ENCODE measurements around the gene DNAJB8. TPM values are rescaled to one million over a fixed set of nuclear protein-coding genes. Genes with fewer than 3 reads are reported as not detected.

DNAJB8 gene
- total and polyA plus RNA-seq, 9 of the 15 experiments (the other 6 are each of a cell fraction or from before 2014, with no cell fraction given) = not detected

GRCh38 chr3:128463354-128463753 is 3.3 kb downstream of the DNAJB8 start:
- DNase-seq (ENCODE audit: extremely low read depth in 1 of 4, low spot score in 3 of 4) (peak in 1 of 4 experiments; percentile 20), FAIRE-seq (no peak), ATAC-seq (no peak)
- no peak overlapping the region for H3K27ac ChIP-seq (ENCODE audit: extremely low read depth, low read depth, low read length)
- in situ Hi-C loops (cut with MboI) (no loop called here), intact Hi-C loops (cut with micrococcal nuclease) (no loop called here)
- H3K4me3 ChIP-seq = no peak overlapping the region
- no peak overlapping the region; a peak in 1 of 4 replicates for H3K9ac ChIP-seq (ENCODE audit: insufficient read depth in 1 of 2, low read depth in 2 of 2, low read length in 2 of 2)
- no peaks in the 10 kb centered on the region for H3K9me3 ChIP-seq (replicated peaks; ENCODE audit: control insufficient read depth, insufficient read depth, low read depth, low read length)
- no peak overlapping the region for H2AFZ ChIP-seq (ENCODE audit: low read depth, low read length)
- no peaks in the 10 kb centered on the region for H3K79me2 ChIP-seq (ENCODE audit: control insufficient read depth, insufficient read depth, low read length)
- ChIA-PET CTCF (ENCODE audit: low intra/inter-chr PET ratio) (no interaction called here), POLR2A (interaction anchor here (1.1 to 2.8 kb wide), 2 partner anchors 9 to 17 kb away, joined by 4 to 20 read pairs; no protein-coding TSS in a partner anchor)
- 52% methylated on average over 9 of the region's 11 CpGs for WGBS (ENCODE audit: insufficient coverage, low coverage, missing lambda C conversion rate)
- TF ChIP-seq CBFB (CRISPR knock-in tag; IDR thresholded peaks at IDR 0.05) (no peak), ZBTB43 (CRISPR knock-in tag; IDR thresholded peaks at IDR 0.05) (no peak), ZNF695 (CRISPR knock-in tag; IDR thresholded peaks at IDR 0.05) (no peak), NCOA2 (IDR thresholded peaks at IDR 0.05; ENCODE audit: partially characterized antibody in 2 of 2) (no peak), ZNF584 (CRISPR knock-in tag; IDR thresholded peaks at IDR 0.05; ENCODE audit: low read depth) (no peak), FUS (optimal IDR thresholded peaks at IDR 0.05; ENCODE audit: low read depth, low read length) (no peak), ZNF253 (CRISPR knock-in tag; conservative IDR thresholded peaks at IDR 0.05) (no peak), MEF2A (IDR thresholded peaks at IDR 0.05; ENCODE audit: control insufficient read depth, low read depth, low read length) (no peak), DNMT1 (IDR thresholded peaks at IDR 0.05) (no peak), PRMT5 (CRISPR knock-in tag; IDR thresholded peaks at IDR 0.05) (no peak), ZZZ3 (IDR thresholded peaks at IDR 0.05) (no peak), MAFF (IDR thresholded peaks at IDR 0.05; ENCODE audit: low read length) (no peak), ZNF57 (CRISPR knock-in tag; IDR thresholded peaks at IDR 0.05) (no peak), HMG20A (CRISPR knock-in tag; conservative IDR thresholded peaks at IDR 0.05) (no peak), ZBTB26 (CRISPR knock-in tag; IDR thresholded peaks at IDR 0.05) (no peak), ZNF324 (CRISPR knock-in tag; IDR thresholded peaks at IDR 0.05) (no peak)
- peaks cover 4 to 21% of the 10 kb centered on the region in 2 experiments; a peak in 4 of 5 replicates for H3K27me3 ChIP-seq (ENCODE audit: control insufficient read depth in 2 of 2, insufficient read depth in 2 of 2, low read length in 2 of 2)
- no peaks in the 10 kb centered on the region for H3K36me3 ChIP-seq (ENCODE audit: control insufficient read depth, insufficient read depth, low read length)
- BruUV-seq (replicated peaks) = no TSS peak
- H3K9me1 ChIP-seq (ENCODE audit: control insufficient read depth, insufficient read depth, low read length) = no peaks in the 10 kb centered on the region
- H3K4me1 ChIP-seq (replicated peaks in 1 of 2; ENCODE audit: control insufficient read depth in 2 of 2, insufficient read depth in 2 of 2, low read length in 2 of 2) = peaks cover 3 to 26% of the 10 kb centered on the region in 2 experiments; a peak in 4 of 5 replicates
- no peaks in the 10 kb centered on the region for H4K20me1 ChIP-seq (replicated peaks; ENCODE audit: control insufficient read depth, insufficient read depth, low read length)
- no peak overlapping the region for H3K4me2 ChIP-seq (ENCODE audit: insufficient read depth, low read length)

Measured in K562 (cell line).